ENCODE data around the gene TXNRD1. TPM values are rescaled to one million over a fixed set of nuclear protein-coding genes. Genes with fewer than 3 reads are reported as not detected.
"Not testable (repeated sequence)": the region's sequence is repeated elsewhere in the genome, so short reads cannot be mapped to it uniquely, and the experiment has no call there.

Gene TXNRD1
- total RNA-seq, 1 donor from 2014 or later, result 100 TPM

- H3K36me3 Mint-ChIP-seq (ENCODE audit: unreplicated experiment), result no peaks in the 10 kb centered on the region
- H3K27me3 Mint-ChIP-seq (ENCODE audit: unreplicated experiment), result no peaks in the 10 kb centered on the region
- TF ChIP-seq CTCF (IDR thresholded peaks at IDR 0.05), result no peak
Observed at GRCh38 chr12:104385510-104385909, 169.9 kb downstream of the TXNRD1 start.

GRCh38 chr12:104386461-104386860, 170.9 kb downstream of the TXNRD1 start:
- no peak for TF ChIP-seq CTCF (IDR thresholded peaks at IDR 0.05)
- no peak for DNase-seq (ENCODE audit: extremely low spot score, unreplicated experiment)
- Mint-ChIP-seq H3K4me3 (ENCODE audit: unreplicated experiment) (no peak overlapping the region), H3K9me3 (ENCODE audit: unreplicated experiment) (no peaks in the 10 kb centered on the region), H3K4me1 (ENCODE audit: unreplicated experiment) (peaks cover 17% of the 10 kb centered on the region), H3K36me3 (ENCODE audit: unreplicated experiment) (no peaks in the 10 kb centered on the region), H3K27me3 (ENCODE audit: unreplicated experiment) (no peaks in the 10 kb centered on the region), H3K27ac (ENCODE audit: unreplicated experiment) (no peak overlapping the region)

More at GRCh38 chr12:104385510-104385909, 169.9 kb downstream of the TXNRD1 start:
- Mint-ChIP-seq H3K27ac (ENCODE audit: unreplicated experiment) (no peak overlapping the region), H3K4me3 (ENCODE audit: unreplicated experiment) (no peak overlapping the region), H3K4me1 (ENCODE audit: unreplicated experiment) (peaks cover 18% of the 10 kb centered on the region), H3K9me3 (ENCODE audit: unreplicated experiment) (no peaks in the 10 kb centered on the region)
- no peak for DNase-seq (ENCODE audit: extremely low spot score, unreplicated experiment)

GRCh38 chr12:104387190-104387589, 171.6 kb downstream of the TXNRD1 start:
- TF ChIP-seq CTCF (IDR thresholded peaks at IDR 0.05), result no peak
- Mint-ChIP-seq H3K36me3 (ENCODE audit: unreplicated experiment) (no peaks in the 10 kb centered on the region), H3K9me3 (ENCODE audit: unreplicated experiment) (no peaks in the 10 kb centered on the region), H3K27ac (ENCODE audit: unreplicated experiment) (no peak overlapping the region), H3K4me3 (ENCODE audit: unreplicated experiment) (no peak overlapping the region), H3K27me3 (ENCODE audit: unreplicated experiment) (peaks cover 2% of the 10 kb centered on the region), H3K4me1 (ENCODE audit: unreplicated experiment) (peaks cover 10% of the 10 kb centered on the region)
- DNase-seq (ENCODE audit: extremely low spot score, unreplicated experiment), result no peak

GRCh38 chr12:104394086-104394485, 178.5 kb downstream of the TXNRD1 start:
- H3K4me3 Mint-ChIP-seq (ENCODE audit: unreplicated experiment); H3K27ac Mint-ChIP-seq (ENCODE audit: unreplicated experiment): not testable (repeated sequence)

More at GRCh38 chr12:104394086-104394485, 178.5 kb downstream of the TXNRD1 start:
- not testable (repeated sequence) for H3K9me3 Mint-ChIP-seq (ENCODE audit: unreplicated experiment); H3K27me3 Mint-ChIP-seq (ENCODE audit: unreplicated experiment); H3K36me3 Mint-ChIP-seq (ENCODE audit: unreplicated experiment); H3K4me1 Mint-ChIP-seq (ENCODE audit: unreplicated experiment)
- DNase-seq (ENCODE audit: extremely low spot score, unreplicated experiment), result peak; percentile 66

Other genes starting within 250 kb of the TXNRD1 start
- gene TDG, start 249.9 kb upstream of the TXNRD1 start, total RNA-seq, result 32.7 and 33.9 TPM in 2 replicates
- gene GLT8D2, start 165.6 kb upstream of the TXNRD1 start, total RNA-seq, result 45.4 and 64.7 TPM in 2 replicates
- 20.1 and 21.3 TPM in 2 replicates for gene HCFC2, start 151.2 kb upstream of the TXNRD1 start, total RNA-seq
- 25.2 and 28.9 TPM in 2 replicates for gene NFYB, start 77.6 kb upstream of the TXNRD1 start, total RNA-seq
- gene EID3, start 88.0 kb downstream of the TXNRD1 start, total RNA-seq, result 2.8 and 3.7 TPM in 2 replicates
- gene CHST11, start 241.2 kb downstream of the TXNRD1 start, total RNA-seq, result 7.5 and 8.2 TPM in 2 replicates